Right lobe of liver (tissue), 6 donors: ENCODE data around the gene ARHGAP12. TPM values are rescaled to one million over a fixed set of nuclear protein-coding genes. Genes with fewer than 3 reads are reported as not detected.

Experiments
- ATAC-seq, 4 donors: fragments of 200-7000 bp; cut with Tn5 transposase; one replicate each; pipeline ENCODE4 v1.9.1; 2020; ENCODE audit warnings: mild to moderate bottlenecking in 4 of 4, moderate library complexity in 4 of 4
- DNase-seq, 3 donors: peaks; one replicate each; pipeline ENCODE4 v3.0.0-alpha.2; 2020
- H3K27ac ChIP-seq, 3 donors: fragments of 200-600 bp; one replicate each; pipeline ENCODE4 v1.8.0; 2022
- H3K27me3 ChIP-seq, 2 donors: fragments of 200-600 bp; one replicate each; pipeline ENCODE4 v1.8.0; 2022
- H3K36me3 ChIP-seq, 4 donors: fragments of 200-600 bp; sonication (generic) in 1 of 4; one replicate each; pipeline versions ENCODE4 v1.5.1 to v1.8.0; 2017 to 2022; ENCODE audit warnings: control low read depth in 1 of 4
- H3K4me1 ChIP-seq, 4 donors: fragments of 200-600 bp; sonication (generic) in 1 of 4; one replicate each; pipeline versions ENCODE4 v1.5.1 to v1.8.0; 2017 to 2022; ENCODE audit warnings: control low read depth in 1 of 4
- H3K4me3 ChIP-seq, 3 donors: fragments of 200-600 bp; one replicate each; pipeline ENCODE4 v1.8.0; 2022
- H3K9me3 ChIP-seq, 4 donors: fragments of 200-600 bp; sonication (generic) in 1 of 4; one replicate each; pipeline versions ENCODE4 v1.5.1 to v1.8.0; 2017 to 2022; ENCODE audit warnings: control low read depth in 1 of 4
- POLR2A ChIP-seq: fragments of 450-650 bp; IDR thresholded peaks from one replicate; pipeline ENCODE4 v1.6.1; 2017; ENCODE audit warnings: antibody characterized with exemption, mild to moderate bottlenecking
- WGBS: methylation state at CpG from one replicate; pipeline ENCODE4 v1.1.6; 2018; ENCODE audit warnings: low coverage, low lambda C conversion rate; ENCODE audit not compliant: insufficient coverage; ENCODE audit errors: missing lambda C conversion rate; 5-methylcytosine and 5-hydroxymethylcytosine counted together
- intact Hi-C, 2 donors: fragments of 100-400 bp; cut with DNase I; formaldehyde crosslinking; loops; one replicate each; pipeline versions ENCODE4 v1.11.2 to v1.14.1; 2022
- total RNA-seq, 6 experiments: library from RNA; depleted of rRNA in 2 of 6; stranded (reverse); fragments of >200 nt in 2 of 6; fragmentation: NEBNext Ultra II Directional in 3 of 6; extraction: Animal tissue kit (Norgen Biotek cat#: 25700) in 3 of 6; gene quantifications; one replicate each; pipeline versions ENCODE4 v1.1.0 to v1.2.4, GENCODE V29; 2016 to 2023
- TF ChIP-seq, protein P1 (sequence below), 4 donors: fragments of 200-600 bp in 3 of 4; fragments of 450-650 bp in 1 of 4; IDR thresholded peaks; one replicate each; pipeline versions ENCODE4 v1.5.1 to v1.8.0; 2016 to 2022; ENCODE audit warnings: antibody characterized with exemption in 4 of 4, mild to moderate bottlenecking in 2 of 4
- donor health status: DM: no; HTN: yes; CAD: no.
- donor health status: DM: no; HTN: no; CAD: no.
- donor health status: DM: no; HTN: no; CAD: no.
- donor health status: DM: no; HTN: yes; CAD: no.
- donor health status: DM: no; HTN: yes; CAD: no.

The ARHGAP12 gene
- total RNA-seq, 6 experiments from 2014 or later, result 12.1 to 24.8 (median 17.6) TPM

DNA sequence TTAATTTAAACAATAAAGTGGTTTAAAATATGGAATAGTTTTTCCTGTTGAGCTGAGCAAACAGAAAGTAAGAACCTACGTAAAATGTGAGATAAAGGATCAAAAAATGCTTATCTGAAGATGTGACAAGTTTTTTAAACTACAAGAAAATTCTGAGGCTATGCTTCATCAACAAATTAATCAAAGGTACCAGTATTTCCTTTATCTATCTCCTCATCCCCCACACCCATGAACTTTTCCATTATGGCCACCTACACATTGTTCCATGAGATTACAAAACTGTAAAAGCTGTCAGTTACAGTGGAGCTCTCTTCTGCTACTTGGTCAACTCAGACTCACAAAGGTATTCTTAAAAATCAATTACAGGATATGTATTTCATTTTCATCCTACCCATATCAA is 77.4 kb downstream of the ARHGAP12 start:
- 91% methylated on average over 1 of the region's 1 CpG for WGBS
- H3K4me3 ChIP-seq, result no peak overlapping the region
- TF ChIP-seq POLR2A, result no peak
- TF ChIP-seq, protein P1, sequence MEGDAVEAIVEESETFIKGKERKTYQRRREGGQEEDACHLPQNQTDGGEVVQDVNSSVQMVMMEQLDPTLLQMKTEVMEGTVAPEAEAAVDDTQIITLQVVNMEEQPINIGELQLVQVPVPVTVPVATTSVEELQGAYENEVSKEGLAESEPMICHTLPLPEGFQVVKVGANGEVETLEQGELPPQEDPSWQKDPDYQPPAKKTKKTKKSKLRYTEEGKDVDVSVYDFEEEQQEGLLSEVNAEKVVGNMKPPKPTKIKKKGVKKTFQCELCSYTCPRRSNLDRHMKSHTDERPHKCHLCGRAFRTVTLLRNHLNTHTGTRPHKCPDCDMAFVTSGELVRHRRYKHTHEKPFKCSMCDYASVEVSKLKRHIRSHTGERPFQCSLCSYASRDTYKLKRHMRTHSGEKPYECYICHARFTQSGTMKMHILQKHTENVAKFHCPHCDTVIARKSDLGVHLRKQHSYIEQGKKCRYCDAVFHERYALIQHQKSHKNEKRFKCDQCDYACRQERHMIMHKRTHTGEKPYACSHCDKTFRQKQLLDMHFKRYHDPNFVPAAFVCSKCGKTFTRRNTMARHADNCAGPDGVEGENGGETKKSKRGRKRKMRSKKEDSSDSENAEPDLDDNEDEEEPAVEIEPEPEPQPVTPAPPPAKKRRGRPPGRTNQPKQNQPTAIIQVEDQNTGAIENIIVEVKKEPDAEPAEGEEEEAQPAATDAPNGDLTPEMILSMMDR (IDR thresholded peaks at IDR 0.05), result no peak
- DNase-seq, result no peak
- no peaks in the 10 kb centered on the region for H3K4me1 ChIP-seq
- H3K27me3 ChIP-seq, result no peaks in the 10 kb centered on the region
- intact Hi-C loops, result loop anchor here in 1 of 2 donors (10.0 kb wide), 1 partner anchor 104 kb away; no protein-coding TSS in a partner anchor
- no peaks in the 10 kb centered on the region for H3K36me3 ChIP-seq
- no peaks in the 10 kb centered on the region for H3K9me3 ChIP-seq
- ATAC-seq, result no peak
- H3K27ac ChIP-seq, result no peak overlapping the region

DNA sequence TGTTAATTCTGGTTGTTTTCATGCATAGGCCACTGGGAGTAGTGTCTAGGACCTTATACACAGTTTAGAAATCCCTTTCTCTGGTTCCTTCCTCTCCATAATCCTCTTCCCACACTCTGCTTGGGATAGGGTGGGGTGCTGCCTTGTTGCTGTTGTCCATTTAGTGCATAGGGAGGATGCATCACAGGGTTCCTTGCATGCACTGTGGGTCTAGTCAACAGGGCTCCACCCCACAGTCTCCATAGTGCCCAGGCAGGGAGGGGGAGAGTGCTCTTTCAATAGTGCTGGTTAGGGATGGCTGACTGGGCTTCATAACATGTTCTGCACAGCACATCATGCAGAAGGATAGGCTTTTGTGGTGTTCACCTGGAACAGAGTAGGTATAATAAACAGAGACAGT is 81.1 kb downstream of the ARHGAP12 start:
- DNase-seq (no peak), ATAC-seq (no peak)
- Histone ChIP-seq H3K4me3 (no peak overlapping the region), H3K27ac (no peak overlapping the region), H3K27me3 (no peaks in the 10 kb centered on the region), H3K9me3 (no peaks in the 10 kb centered on the region), H3K4me1 (no peaks in the 10 kb centered on the region), H3K36me3 (no peaks in the 10 kb centered on the region)
- intact Hi-C loops, result no loop called here
- no peak for TF ChIP-seq POLR2A
- TF ChIP-seq, protein P1 (IDR thresholded peaks at IDR 0.05), result no peak

DNA sequence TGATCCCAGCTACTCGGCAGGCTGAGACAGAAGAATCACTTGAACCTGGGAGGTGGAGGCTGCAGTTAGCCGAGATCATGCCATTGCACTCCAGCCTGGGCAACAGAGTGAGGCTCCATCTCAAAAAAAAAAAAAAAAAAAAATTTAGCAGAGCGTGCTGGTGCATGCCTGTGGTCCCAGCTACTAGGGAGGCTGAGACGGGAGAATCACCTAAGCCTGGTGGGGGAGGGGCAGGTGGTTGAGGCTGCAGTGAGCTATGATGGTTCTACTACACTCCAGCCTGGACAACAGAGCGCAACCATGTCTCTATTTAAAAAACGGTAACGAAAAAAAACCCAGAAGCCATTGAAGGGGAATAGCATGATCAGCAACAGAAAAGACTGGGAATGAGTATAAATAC is 89.9 kb downstream of the ARHGAP12 start:
- H3K36me3 ChIP-seq, result no peaks in the 10 kb centered on the region
- no peak overlapping the region for H3K4me3 ChIP-seq
- DNase-seq (no peak), ATAC-seq (no peak)
- TF ChIP-seq, protein P1 (IDR thresholded peaks at IDR 0.05), result no peak
- no peak for TF ChIP-seq POLR2A
- intact Hi-C loops, result no loop called here
- no peaks in the 10 kb centered on the region for H3K27me3 ChIP-seq
- H3K9me3 ChIP-seq, result no peaks in the 10 kb centered on the region
- 96% methylated on average over 5 of the region's 7 CpGs for WGBS
- no peaks in the 10 kb centered on the region for H3K4me1 ChIP-seq
- no peak overlapping the region for H3K27ac ChIP-seq

DNA sequence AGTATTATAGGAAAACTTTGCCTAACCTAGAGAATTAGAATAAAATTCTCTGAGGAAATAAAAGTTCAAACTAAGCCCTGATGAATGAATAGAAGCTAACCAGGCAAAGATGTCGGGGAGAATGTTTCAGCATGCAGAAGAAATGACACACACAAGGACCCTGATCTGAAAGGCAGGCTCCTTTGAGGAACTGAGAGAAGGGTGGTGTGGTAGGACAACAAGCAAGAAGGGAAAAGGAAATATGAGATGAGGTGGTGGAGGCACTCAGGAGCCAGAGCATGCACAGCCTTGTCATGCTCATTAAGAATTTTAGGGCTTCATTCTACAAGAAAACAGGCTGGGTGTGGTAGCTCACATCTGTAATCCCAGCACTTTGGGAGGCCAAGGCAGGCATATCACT is 90.6 kb downstream of the ARHGAP12 start:
- DNase-seq (no peak), ATAC-seq (no peak)
- intact Hi-C loops, result no loop called here
- no peak for TF ChIP-seq POLR2A
- TF ChIP-seq, protein P1 (IDR thresholded peaks at IDR 0.05), result no peak
- 100% methylated on average over 1 of the region's 1 CpG for WGBS
- Histone ChIP-seq H3K27me3 (no peaks in the 10 kb centered on the region), H3K4me1 (no peaks in the 10 kb centered on the region), H3K36me3 (no peaks in the 10 kb centered on the region), H3K27ac (no peak overlapping the region), H3K9me3 (no peaks in the 10 kb centered on the region), H3K4me3 (no peak overlapping the region)
